BLaER1 (cell line): ENCODE measurements around the gene PCGF6.

Source experiments
- H3K27ac ChIP-seq: shearing (Covaris generic); formaldehyde crosslinking; 2 replicates; pipeline ENCODE4 v1.8.1; 2022
- H3K27me3 ChIP-seq: shearing (Covaris generic); formaldehyde crosslinking; 2 replicates; pipeline ENCODE4 v1.8.1; 2022
- H3K36me3 ChIP-seq: shearing (Covaris generic); formaldehyde crosslinking; 2 replicates; pipeline ENCODE4 v1.8.1; 2022
- H3K4me1 ChIP-seq: shearing (Covaris generic); formaldehyde crosslinking; 2 replicates; pipeline ENCODE4 v1.8.1; 2022
- H3K4me2 ChIP-seq: shearing (Covaris generic); formaldehyde crosslinking; 2 replicates; pipeline ENCODE4 v1.8.1; 2022
- H3K4me3 ChIP-seq: shearing (Covaris generic); formaldehyde crosslinking; 2 replicates; pipeline ENCODE4 v1.8.1; 2022
- H3K9ac ChIP-seq: shearing (Covaris generic); formaldehyde crosslinking; 2 replicates; pipeline ENCODE4 v1.8.1; 2022
- H3K9me3 ChIP-seq: shearing (Covaris generic); formaldehyde crosslinking; 2 replicates; pipeline ENCODE4 v1.8.1; 2022
- H4K20me1 ChIP-seq: shearing (Covaris generic); formaldehyde crosslinking; 2 replicates; pipeline ENCODE4 v1.8.1; 2022
- Cebpa-rat ChIP-seq: shearing (Covaris generic); IDR thresholded peaks from 2 replicates; pipeline ENCODE4 v1.8.1; 2022

The PCGF6 gene, protein sequence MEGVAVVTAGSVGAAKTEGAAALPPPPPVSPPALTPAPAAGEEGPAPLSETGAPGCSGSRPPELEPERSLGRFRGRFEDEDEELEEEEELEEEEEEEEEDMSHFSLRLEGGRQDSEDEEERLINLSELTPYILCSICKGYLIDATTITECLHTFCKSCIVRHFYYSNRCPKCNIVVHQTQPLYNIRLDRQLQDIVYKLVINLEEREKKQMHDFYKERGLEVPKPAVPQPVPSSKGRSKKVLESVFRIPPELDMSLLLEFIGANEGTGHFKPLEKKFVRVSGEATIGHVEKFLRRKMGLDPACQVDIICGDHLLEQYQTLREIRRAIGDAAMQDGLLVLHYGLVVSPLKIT

DNA sequence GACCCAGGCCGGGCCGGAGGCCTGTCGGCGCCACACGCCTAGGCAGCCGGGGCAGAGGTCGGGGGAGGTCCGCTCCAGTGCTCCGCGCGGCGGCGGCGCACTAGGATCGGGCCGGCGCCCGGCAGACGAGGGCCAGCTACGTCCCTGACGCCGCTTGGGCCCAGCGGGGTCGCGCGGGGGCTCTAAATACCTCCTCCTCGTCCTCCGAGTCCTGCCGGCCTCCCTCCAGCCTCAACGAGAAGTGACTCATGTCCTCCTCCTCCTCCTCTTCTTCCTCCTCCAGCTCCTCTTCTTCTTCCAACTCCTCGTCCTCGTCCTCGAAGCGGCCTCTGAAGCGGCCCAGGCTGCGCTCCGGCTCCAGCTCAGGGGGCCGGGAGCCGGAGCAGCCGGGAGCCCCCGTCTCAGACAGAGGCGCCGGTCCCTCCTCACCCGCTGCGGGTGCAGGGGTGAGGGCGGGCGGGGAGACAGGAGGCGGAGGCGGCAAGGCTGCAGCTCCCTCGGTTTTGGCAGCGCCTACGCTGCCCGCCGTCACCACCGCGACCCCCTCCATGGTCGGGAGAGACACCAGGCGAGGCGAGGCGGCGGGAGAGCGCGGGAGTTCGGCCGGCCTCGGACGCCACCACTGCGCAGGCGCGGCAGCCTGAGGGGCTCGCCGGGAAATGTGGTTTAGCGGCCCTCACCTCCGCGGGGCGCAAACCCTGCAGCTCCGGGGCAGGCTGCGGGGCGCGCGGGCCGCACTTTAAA, at the start of gene PCGF6:
PCGF6 (minus strand) TSS at position 624 of the 744 bp plus-strand sequence; CDS start at position 550, 74 bp downstream.
- peaks cover 35% of the 10 kb centered on the region for H3K36me3 ChIP-seq
- H3K27ac ChIP-seq, result peak within 1 kb of the TSS; percentile 93
- H4K20me1 ChIP-seq, result peaks cover 7% of the 10 kb centered on the region
- H3K27me3 ChIP-seq, result no peaks in the 10 kb centered on the region
- H3K4me3 ChIP-seq, result peak within 1 kb of the TSS; percentile 94
- peak within 1 kb of the TSS; percentile 86 for H3K4me2 ChIP-seq
- peaks cover 25% of the 10 kb centered on the region for H3K4me1 ChIP-seq
- H3K9me3 ChIP-seq, result no peaks in the 10 kb centered on the region
- H3K9ac ChIP-seq, result peak within 1 kb of the TSS; percentile 95
- TF ChIP-seq Cebpa-rat, result no peak

DNA sequence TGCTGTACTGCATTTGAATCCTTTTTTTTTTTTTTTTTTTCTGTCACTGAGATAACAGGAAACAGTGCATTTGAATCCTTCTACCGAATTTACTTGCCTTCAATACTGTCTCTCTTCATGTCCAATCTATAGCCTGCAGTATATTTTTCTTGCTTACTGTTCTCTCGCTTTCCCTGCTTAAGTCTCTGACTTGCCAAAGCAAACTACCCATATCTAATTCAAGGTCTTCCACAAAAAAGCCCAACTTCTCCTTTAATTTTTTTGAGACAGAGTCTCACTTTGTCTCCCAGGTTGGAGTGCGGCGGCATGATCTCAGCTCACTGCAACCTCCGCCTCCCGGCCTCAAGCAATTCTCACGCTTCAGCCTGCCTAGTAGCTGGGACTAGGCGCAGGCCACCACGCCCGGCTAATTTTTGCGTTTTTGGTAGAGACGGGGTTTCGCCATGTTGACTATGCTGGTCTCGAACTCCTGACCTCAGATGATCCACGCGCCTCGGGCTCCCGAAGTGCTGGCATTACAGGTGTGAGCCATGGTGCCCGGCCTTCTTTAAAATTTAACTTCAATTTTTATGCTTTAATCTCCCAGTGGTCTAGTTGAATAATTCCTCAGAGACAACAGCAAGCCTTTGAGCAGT, 46.4 kb upstream of the PCGF6 start:
- H3K27me3 ChIP-seq, result no peaks in the 10 kb centered on the region
- peaks cover 59% of the 10 kb centered on the region for H3K36me3 ChIP-seq
- peaks cover 38% of the 10 kb centered on the region; the same call in 1 of the 2 replicates for H4K20me1 ChIP-seq
- peaks cover 47% of the 10 kb centered on the region for H3K4me1 ChIP-seq
- TF ChIP-seq Cebpa-rat, result no peak
- H3K9me3 ChIP-seq, result no peaks in the 10 kb centered on the region
- H3K4me3 ChIP-seq, result peak overlapping the region; percentile 77
- H3K27ac ChIP-seq, result peak overlapping the region; percentile 86
- H3K4me2 ChIP-seq, result peak overlapping the region; percentile 79
- H3K9ac ChIP-seq, result peak overlapping the region; percentile 82

DNA sequence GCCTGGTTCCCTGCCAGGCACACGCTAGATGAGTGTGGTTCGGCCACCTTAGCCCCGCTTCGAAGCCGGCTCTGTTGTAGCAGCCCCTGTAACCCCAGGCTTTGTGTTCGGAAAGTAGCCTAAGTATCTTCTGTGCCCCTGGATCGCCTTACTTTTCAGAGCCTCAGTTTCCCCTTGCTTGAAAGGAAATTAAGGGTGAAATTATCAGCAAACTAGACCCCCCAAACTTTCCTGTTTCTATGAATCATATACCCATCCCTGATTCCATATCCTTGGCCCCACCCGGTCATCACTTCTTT, 45.8 kb upstream of the PCGF6 start:
- peak overlapping the region; percentile 79 for H3K4me2 ChIP-seq
- peaks cover 47% of the 10 kb centered on the region for H3K4me1 ChIP-seq
- peak overlapping the region; percentile 77 for H3K4me3 ChIP-seq
- no peak for TF ChIP-seq Cebpa-rat
- H4K20me1 ChIP-seq, result peaks cover 42% of the 10 kb centered on the region; the same call in 1 of the 2 replicates
- no peaks in the 10 kb centered on the region for H3K27me3 ChIP-seq
- peak overlapping the region; percentile 82 for H3K9ac ChIP-seq
- peaks cover 58% of the 10 kb centered on the region for H3K36me3 ChIP-seq
- no peaks in the 10 kb centered on the region for H3K9me3 ChIP-seq
- H3K27ac ChIP-seq, result peak overlapping the region; percentile 86

DNA sequence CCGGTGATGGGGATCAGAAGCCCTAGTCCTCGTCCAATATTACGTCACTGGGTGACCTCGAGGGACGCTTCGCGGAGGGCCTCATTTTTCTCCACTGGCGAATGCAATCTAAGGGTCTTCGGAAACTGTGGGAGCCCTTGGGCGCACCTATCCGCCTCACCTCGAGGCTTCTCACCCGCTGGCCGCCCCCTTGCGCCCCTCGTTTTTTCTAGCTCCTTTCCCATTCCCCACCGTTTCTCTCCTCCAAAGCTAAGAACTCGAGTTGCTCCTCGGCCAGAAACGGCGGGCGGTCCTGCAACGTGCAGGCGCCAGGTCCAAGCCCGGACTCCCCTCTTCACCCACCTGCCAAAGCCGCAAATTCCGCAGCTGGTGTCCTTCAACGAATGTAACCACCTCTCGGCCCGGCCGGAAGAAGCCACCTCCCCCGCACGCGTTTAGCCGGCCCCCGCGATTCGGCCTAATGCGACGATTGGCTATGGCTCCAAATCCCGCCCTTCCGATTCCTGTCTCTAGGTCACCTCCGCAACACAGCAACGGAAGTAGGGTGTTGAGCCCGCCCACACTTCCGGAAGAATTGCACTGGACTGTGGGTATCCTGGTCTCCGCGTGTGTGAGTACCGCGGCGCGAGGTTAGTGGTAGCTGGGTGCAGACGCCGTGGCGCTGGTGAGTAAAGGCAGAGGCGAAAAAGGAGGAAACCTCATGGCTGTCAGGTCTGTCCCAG, 45.3 kb upstream of the PCGF6 start, which contains the start of the genes ATP5MK and PDCD11:
ATP5MK (minus strand) TSS at position 409 of the 722 bp plus-strand sequence. CDS start 4,018 bp downstream, outside the sequence.
PDCD11 (plus strand) TSS at position 560 of the 722 bp plus-strand sequence. CDS start 1,801 bp downstream, outside the sequence.
- H3K36me3 ChIP-seq, result peaks cover 58% of the 10 kb centered on the region
- H3K4me1 ChIP-seq, result peaks cover 47% of the 10 kb centered on the region
- peak within 1 kb of the TSS; percentile 82 for H3K9ac ChIP-seq
- TF ChIP-seq Cebpa-rat, result no peak
- peak within 1 kb of the TSS; percentile 77 for H3K4me3 ChIP-seq
- no peaks in the 10 kb centered on the region for H3K9me3 ChIP-seq
- peak within 1 kb of the TSS; percentile 97 for H3K4me2 ChIP-seq
- H3K27me3 ChIP-seq, result no peaks in the 10 kb centered on the region
- H3K27ac ChIP-seq, result peak within 1 kb of the TSS; percentile 86
- peaks cover 46% of the 10 kb centered on the region for H4K20me1 ChIP-seq

DNA sequence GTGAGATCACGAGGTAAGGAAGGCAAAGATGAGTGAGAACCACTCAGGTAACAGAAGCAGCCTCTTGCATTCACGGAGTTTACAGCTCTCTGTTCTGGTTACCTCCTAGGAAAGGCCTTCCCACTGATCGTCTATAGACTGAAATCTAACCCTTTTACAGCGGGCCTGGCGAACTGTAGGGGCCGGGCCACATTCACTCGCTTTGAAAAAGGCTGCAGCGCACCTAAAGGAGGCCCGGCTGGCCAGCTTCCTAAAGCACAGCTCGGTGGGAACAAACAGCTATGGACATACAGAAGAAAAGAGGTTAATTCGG, 44.8 kb upstream of the PCGF6 start:
- TF ChIP-seq Cebpa-rat, result no peak
- H3K36me3 ChIP-seq, result peaks cover 58% of the 10 kb centered on the region
- peaks cover 46% of the 10 kb centered on the region for H4K20me1 ChIP-seq
- peak overlapping the region; percentile 82 for H3K9ac ChIP-seq
- peaks cover 47% of the 10 kb centered on the region for H3K4me1 ChIP-seq
- H3K27me3 ChIP-seq, result no peaks in the 10 kb centered on the region
- H3K9me3 ChIP-seq, result no peaks in the 10 kb centered on the region
- H3K4me2 ChIP-seq, result peak overlapping the region; percentile 97
- H3K27ac ChIP-seq, result peak overlapping the region; percentile 86
- H3K4me3 ChIP-seq, result peak overlapping the region; percentile 77

DNA sequence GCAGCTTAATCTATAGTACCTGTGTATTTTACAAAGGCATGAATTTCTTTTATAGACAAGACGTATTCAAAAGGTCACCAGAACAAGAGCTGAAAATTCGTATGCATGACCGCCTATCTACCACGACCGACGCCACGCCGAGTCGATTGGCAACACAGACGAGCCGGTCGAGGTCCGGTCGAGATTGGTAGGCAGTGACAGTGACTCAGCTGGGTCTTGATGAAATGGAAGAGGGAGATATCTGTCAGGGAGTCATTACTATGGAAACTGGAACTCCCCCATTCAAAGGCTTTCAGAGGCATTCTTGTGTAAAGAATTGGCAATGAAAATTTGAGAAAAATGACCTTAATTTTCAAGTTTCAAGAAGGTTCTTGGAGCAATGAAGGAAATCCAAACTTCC, 43.2 kb upstream of the PCGF6 start:
- Histone ChIP-seq H3K27me3 (no peaks in the 10 kb centered on the region), H4K20me1 (peaks cover 43% of the 10 kb centered on the region), H3K27ac (no peak overlapping the region), H3K9ac (no peak overlapping the region), H3K9me3 (no peaks in the 10 kb centered on the region), H3K4me2 (peak overlapping the region; percentile 97), H3K36me3 (peaks cover 58% of the 10 kb centered on the region), H3K4me3 (no peak overlapping the region), H3K4me1 (peaks cover 47% of the 10 kb centered on the region)
- no peak for TF ChIP-seq Cebpa-rat

DNA sequence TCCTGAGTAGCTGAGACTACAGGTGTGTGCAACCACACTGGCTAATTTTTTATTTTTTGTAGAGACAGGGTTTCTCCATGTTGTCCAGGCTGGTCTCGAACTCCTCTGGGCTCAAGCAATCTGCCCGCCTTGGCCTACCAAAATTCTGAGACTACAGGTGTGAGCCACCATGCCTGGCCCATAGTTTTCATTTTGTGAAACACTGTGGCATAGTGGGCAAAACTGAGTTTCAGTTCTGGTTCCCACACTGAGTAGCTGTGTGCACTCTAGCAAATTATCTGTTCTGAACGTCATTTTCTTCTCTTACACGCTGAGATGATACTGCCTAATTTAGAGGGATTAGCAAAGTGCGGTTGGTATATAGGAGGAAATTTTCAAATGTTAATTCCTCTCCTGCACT, 31.8 kb upstream of the PCGF6 start:
- H3K4me3 ChIP-seq, result no peak overlapping the region
- H4K20me1 ChIP-seq, result no peaks in the 10 kb centered on the region
- TF ChIP-seq Cebpa-rat, result no peak
- no peak overlapping the region for H3K4me2 ChIP-seq
- H3K36me3 ChIP-seq, result peaks cover 91% of the 10 kb centered on the region
- no peaks in the 10 kb centered on the region for H3K4me1 ChIP-seq
- no peaks in the 10 kb centered on the region for H3K27me3 ChIP-seq
- H3K9ac ChIP-seq, result no peak overlapping the region
- no peaks in the 10 kb centered on the region for H3K9me3 ChIP-seq
- no peak overlapping the region for H3K27ac ChIP-seq

DNA sequence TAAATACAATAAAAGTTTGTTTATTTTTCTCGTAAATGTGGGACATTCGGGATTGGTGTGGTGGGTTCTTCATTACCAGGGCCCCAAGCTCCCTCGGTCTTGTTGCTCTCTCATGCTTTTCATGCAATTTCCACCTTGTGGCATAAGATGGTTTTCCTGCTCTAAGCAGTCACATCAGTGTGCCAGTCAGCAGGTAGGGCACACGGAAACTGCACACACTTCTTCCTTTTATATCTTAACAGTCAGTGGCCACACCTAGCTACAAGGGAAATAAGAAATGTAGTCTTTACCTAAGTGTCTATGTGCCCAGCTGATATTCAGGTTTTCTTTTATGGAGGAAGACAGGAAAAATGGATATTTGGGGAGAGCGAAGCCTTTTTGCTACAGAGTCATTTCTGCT, 23.3 kb upstream of the PCGF6 start:
- Histone ChIP-seq H3K4me3 (no peak overlapping the region), H3K36me3 (peaks cover 59% of the 10 kb centered on the region), H3K27ac (no peak overlapping the region), H3K27me3 (no peaks in the 10 kb centered on the region), H3K4me2 (no peak overlapping the region), H3K9ac (no peak overlapping the region), H3K4me1 (peaks cover 14% of the 10 kb centered on the region), H4K20me1 (no peaks in the 10 kb centered on the region), H3K9me3 (no peaks in the 10 kb centered on the region)
- TF ChIP-seq Cebpa-rat, result no peak

DNA sequence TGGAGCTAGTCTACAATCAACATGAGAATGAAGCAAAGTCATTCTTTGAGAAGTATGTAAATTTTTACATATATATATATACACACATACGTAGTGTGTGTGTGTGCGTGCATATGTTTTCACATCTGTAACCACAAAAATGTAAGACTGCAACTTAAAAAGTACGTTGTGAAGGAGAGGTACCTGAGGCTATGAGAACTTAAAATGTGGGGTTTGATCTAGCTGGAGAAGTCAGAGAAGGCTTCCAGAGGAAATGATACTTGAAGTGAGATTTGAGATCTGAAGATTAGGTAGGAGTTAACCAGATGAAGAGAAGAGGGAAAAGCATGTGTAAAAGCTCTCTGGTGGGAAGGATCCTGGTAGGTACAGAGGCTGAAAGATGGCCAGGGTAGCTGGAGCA, 22.6 kb upstream of the PCGF6 start:
- no peak overlapping the region for H3K4me3 ChIP-seq
- TF ChIP-seq Cebpa-rat, result no peak
- no peak overlapping the region for H3K9ac ChIP-seq
- H3K4me1 ChIP-seq, result peaks cover 19% of the 10 kb centered on the region
- peaks cover 52% of the 10 kb centered on the region for H3K36me3 ChIP-seq
- no peak overlapping the region for H3K4me2 ChIP-seq
- no peaks in the 10 kb centered on the region for H3K27me3 ChIP-seq
- no peaks in the 10 kb centered on the region for H3K9me3 ChIP-seq
- no peak overlapping the region for H3K27ac ChIP-seq
- H4K20me1 ChIP-seq, result no peaks in the 10 kb centered on the region
